ENCODE data around the gene PKNOX2. TPM values are rescaled to one million over a fixed set of nuclear protein-coding genes. Genes with fewer than 3 reads are reported as not detected.

PKNOX2 gene
- total and polyA plus RNA-seq, 2 of the 8 experiments (the other 6 are each of a cell fraction or from before 2014, with no cell fraction given) = 2.0 TPM

- FAIRE-seq = peak; percentile 28
- TF ChIP-seq MAFK (IDR thresholded peaks at IDR 0.05; ENCODE audit: low read depth, low read length) = no peak
- no peak for TF ChIP-seq SIN3A (conservative IDR thresholded peaks at IDR 0.05 in 1 of 2, IDR thresholded peaks at IDR 0.05 in 1 of 2; ENCODE audit: low read depth in 1 of 2, low read length in 2 of 2)
- no peak for TF ChIP-seq KDM1A (IDR thresholded peaks at IDR 0.05; ENCODE audit: borderline replicate concordance, low read length)
- TF ChIP-seq BCL11A (IDR thresholded peaks at IDR 0.05; ENCODE audit: low read depth in 2 of 2, low read length in 2 of 2) = no peak
- no peak for TF ChIP-seq SUZ12 (IDR thresholded peaks at IDR 0.05; ENCODE audit: low read length)
- no peak for TF ChIP-seq NANOG (IDR thresholded peaks at IDR 0.05; ENCODE audit: insufficient read depth, low read depth, low read length, poor library complexity, severe bottlenecking)
- no peak for TF ChIP-seq PHF8 (conservative IDR thresholded peaks at IDR 0.05; ENCODE audit: low read depth, low read length)
- no peak for TF ChIP-seq BRCA1 (IDR thresholded peaks at IDR 0.05; ENCODE audit: low read depth, low read length)
- TF ChIP-seq CREB1 (IDR thresholded peaks at IDR 0.05) = no peak
- no peak for TF ChIP-seq JUN (IDR thresholded peaks at IDR 0.05; ENCODE audit: low read depth, low read length)
- TF ChIP-seq SIRT6 (IDR thresholded peaks at IDR 0.05; ENCODE audit: low read length) = no peak
- no peak for TF ChIP-seq TCF12 (IDR thresholded peaks at IDR 0.05; ENCODE audit: low read depth, low read length)
- no peak for TF ChIP-seq GABPA (IDR thresholded peaks at IDR 0.05; ENCODE audit: borderline replicate concordance, insufficient read depth, low read length)
Observed at GRCh38 chr11:125404157-125404810, 239.7 kb downstream of the PKNOX2 start.

More at GRCh38 chr11:125404157-125404810, 239.7 kb downstream of the PKNOX2 start:
- H2BK20ac ChIP-seq (ENCODE audit: low read length) = peak overlapping the region; percentile 94
- peaks cover 12 to 29% (median 16%) of the 10 kb centered on the region in 4 experiments for H3K4me1 ChIP-seq (replicated peaks in 1 of 4; ENCODE audit: control insufficient read depth in 3 of 4, insufficient read depth in 4 of 4, low read length in 3 of 4)
- H4K20me1 ChIP-seq (replicated peaks in 1 of 2; ENCODE audit: control insufficient read depth in 1 of 2, insufficient read depth in 2 of 2, low read length in 2 of 2) = no peaks in the 10 kb centered on the region
- H2BK15ac ChIP-seq (ENCODE audit: low read length) = peak overlapping the region; percentile 97
- H2BK12ac ChIP-seq (ENCODE audit: low read depth, low read length) = peak overlapping the region; percentile 100
- peak overlapping the region; percentile 23; the same call in 1 of the 2 replicates for H2AFZ ChIP-seq (ENCODE audit: low read length)
- H3K23ac ChIP-seq (ENCODE audit: insufficient read length) = no peak overlapping the region
- no peaks in the 10 kb centered on the region for H3K79me2 ChIP-seq (ENCODE audit: control insufficient read depth in 1 of 2, insufficient read depth in 2 of 2, low read length in 2 of 2)
- H3K9ac ChIP-seq (replicated peaks in 1 of 4; ENCODE audit: extremely low read depth in 1 of 4, low read depth in 3 of 4, low read length in 3 of 4) = peak overlapping the region in 1 of 4 experiments; percentile 34; a peak in 1 of 7 replicates
- H4K5ac ChIP-seq (ENCODE audit: insufficient read length, low read depth, low read length) = no peak overlapping the region
- no peak overlapping the region for H3K14ac ChIP-seq (ENCODE audit: insufficient read length)
- no peak overlapping the region for H3K56ac ChIP-seq (replicated peaks; ENCODE audit: insufficient read length, low read depth, low read length)
- H3K18ac ChIP-seq (ENCODE audit: extremely low read depth, low read length) = peak overlapping the region; percentile 92
- peak overlapping the region; percentile 82; the same call in 1 of the 2 replicates for H2BK5ac ChIP-seq (ENCODE audit: low read depth, low read length)
- H2BK120ac ChIP-seq (replicated peaks; ENCODE audit: low read depth, low read length) = no peak overlapping the region
- H3K27me3 ChIP-seq (replicated peaks in 1 of 4; ENCODE audit: control insufficient read depth in 3 of 4, extremely low read depth in 1 of 4, insufficient read depth in 3 of 4, low read length in 3 of 4) = peaks cover 0 to 4% (median under 1%) of the 10 kb centered on the region in 4 experiments; a peak in 2 of 7 replicates
- peak in 1 of 2 experiments; percentile 68 for DNase-seq (ENCODE audit: low read depth in 1 of 2, low spot score in 2 of 2)
- H3K4me3 ChIP-seq (ENCODE audit: extremely low read depth in 1 of 4, insufficient read depth in 2 of 4, low read depth in 3 of 4, low read length in 4 of 4) = no peak overlapping the region
- H3K4me2 ChIP-seq (ENCODE audit: insufficient read depth in 1 of 2, low read depth in 2 of 2, low read length in 2 of 2) = peak overlapping the region; percentile 3 to 35; a peak in 3 of 4 replicates
- H3K36me3 ChIP-seq (ENCODE audit: control insufficient read depth in 2 of 4, insufficient read depth in 4 of 4, low read length in 3 of 4) = no peaks in the 10 kb centered on the region
- H2AK5ac ChIP-seq (ENCODE audit: low read depth, low read length) = peak overlapping the region; percentile 91; the same call in 1 of the 2 replicates
- 62% methylated on average over 15 of the region's 15 CpGs; no CpG with 5 or more reads in 1 of the 2 experiments for WGBS, 2 experiments (ENCODE audit: extremely low coverage in 1 of 2, insufficient coverage in 1 of 2, insufficient read length in 1 of 2, insufficient replicate concordance in 2 of 2, low coverage in 1 of 2, low lambda C conversion rate in 2 of 2, missing lambda C conversion rate in 1 of 2)
- no peaks in the 10 kb centered on the region for H3K9me3 ChIP-seq (ENCODE audit: insufficient read depth in 2 of 2, low read depth in 1 of 2, low read length in 1 of 2)
- ChIA-PET POLR2A (ENCODE audit: partially characterized antibody) (interaction anchor here (1.0 to 1.2 kb wide), 6 partner anchors 14 to 101 kb away, joined by 3 to 6 read pairs (median 3); no protein-coding TSS in a partner anchor), CTCF (ENCODE audit: partially characterized antibody) (interaction anchor here (0.6 to 8.2 kb wide), 49 partner anchors 7 to 560 kb away, joined by 3 to 223 read pairs (median 5); partner anchors contain the start of gene SLC37A2)
- peak overlapping the region; percentile 9 for H4K91ac ChIP-seq (replicated peaks; ENCODE audit: insufficient read length, low read length)
- no peak overlapping the region for H3K27ac ChIP-seq (ENCODE audit: low read depth, low read length)
- no peaks in the 10 kb centered on the region for H3K79me1 ChIP-seq (ENCODE audit: low read depth, low read length)
- H3K23me2 ChIP-seq (ENCODE audit: low read depth, low read length) = no peaks in the 10 kb centered on the region
- H3K4ac ChIP-seq (replicated peaks; ENCODE audit: insufficient read length, low read depth, low read length) = peak overlapping the region; percentile 2
- H4K8ac ChIP-seq (ENCODE audit: extremely low read depth, insufficient read depth, low read length) = no peak overlapping the region

All from H1 (cell line).